Thoracic aorta (tissue), 2 donors: ENCODE measurements around the gene KIZ. TPM values are rescaled to one million over a fixed set of nuclear protein-coding genes. Genes with fewer than 3 reads are reported as not detected.

ENCODE experiments used
- ATAC-seq: fragments of 150-250 bp; one replicate; pipeline ENCODE4 v1.8.0; 2017; ENCODE audit warnings: low read depth; ENCODE audit not compliant: insufficient number of reproducible peaks, low FRiP score
- DNase-seq: peaks from one replicate; pipeline ENCODE4 v3.0.0-alpha.2; 2020; ENCODE audit warnings: low spot score
- H3K27ac ChIP-seq, 2 donors: fragments of 200-600 bp; sonication (generic); 1 replicate in 1 of 2; 2 replicates in 1 of 2; pipeline ENCODE4 v1.5.1; 2016; ENCODE audit warnings: mild to moderate bottlenecking in 2 of 2, moderate library complexity in 2 of 2
- H3K27me3 ChIP-seq: fragments of 200-600 bp; sonication (generic); replicated peaks from 2 replicates; pipeline ENCODE4 v1.6.0; 2016; ENCODE audit warnings: mild to moderate bottlenecking; ENCODE audit not compliant: insufficient read depth
- H3K36me3 ChIP-seq: fragments of 200-600 bp; sonication (generic); one replicate; pipeline ENCODE4 v1.5.1; 2016
- H3K4me1 ChIP-seq, 2 donors: fragments of 200-600 bp; sonication (generic); 1 replicate in 1 of 2; 2 replicates in 1 of 2; pipeline versions ENCODE4 v1.5.1 to v1.6.0; 2016; ENCODE audit warnings: low read depth in 2 of 2, mild to moderate bottlenecking in 1 of 2; ENCODE audit not compliant: control insufficient read depth in 1 of 2
- H3K4me3 ChIP-seq: fragments of 200-600 bp; sonication (generic); 2 replicates; pipeline ENCODE4 v1.5.1; 2016; ENCODE audit warnings: mild to moderate bottlenecking
- H3K9me3 ChIP-seq: fragments of 200-600 bp; sonication (generic); 2 replicates; pipeline ENCODE4 v1.5.1; 2016
- CTCF ChIP-seq: fragments of 200-600 bp; sonication (generic); IDR thresholded peaks from one replicate; pipeline ENCODE4 v1.5.1; 2019; ENCODE audit warnings: antibody characterized with exemption
- total RNA-seq, 2 donors: library from RNA; depleted of rRNA; stranded (reverse); fragments of >200 nt; gene quantifications; one replicate each; pipeline versions ENCODE4 v1.1.0 to v1.2.3, GENCODE V29; 2016

The KIZ gene
- total RNA-seq, 2 donors from 2014 or later: 14.4 to 67.3 TPM

DNA sequence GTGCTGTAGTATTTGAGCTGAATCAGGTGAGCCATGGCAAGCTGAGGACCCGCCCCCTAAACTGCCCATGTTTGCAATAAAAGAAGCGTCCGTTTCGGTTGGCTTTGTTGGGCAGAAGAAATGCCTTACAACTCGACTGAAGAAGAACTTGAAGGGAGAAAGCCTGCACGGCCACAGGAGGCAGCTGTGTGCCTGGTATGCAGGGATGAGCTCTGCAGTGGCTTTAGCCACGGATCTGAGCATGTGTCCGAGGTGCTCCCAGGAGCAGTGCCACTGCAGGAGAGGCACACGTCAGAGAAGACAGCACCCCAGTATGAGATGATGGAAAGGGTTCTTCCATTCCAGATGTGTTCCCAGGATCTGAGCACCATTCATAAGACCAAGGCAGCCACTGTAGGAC is 23.5 kb downstream of the KIZ start:
- Histone ChIP-seq H3K4me1 (no peaks in the 10 kb centered on the region), H3K27ac (no peak overlapping the region), H3K27me3 (no peaks in the 10 kb centered on the region), H3K36me3 (no peaks in the 10 kb centered on the region), H3K9me3 (no peaks in the 10 kb centered on the region), H3K4me3 (no peak overlapping the region)
- no peak for DNase-seq
- no peak for ATAC-seq
- no peak for TF ChIP-seq CTCF

DNA sequence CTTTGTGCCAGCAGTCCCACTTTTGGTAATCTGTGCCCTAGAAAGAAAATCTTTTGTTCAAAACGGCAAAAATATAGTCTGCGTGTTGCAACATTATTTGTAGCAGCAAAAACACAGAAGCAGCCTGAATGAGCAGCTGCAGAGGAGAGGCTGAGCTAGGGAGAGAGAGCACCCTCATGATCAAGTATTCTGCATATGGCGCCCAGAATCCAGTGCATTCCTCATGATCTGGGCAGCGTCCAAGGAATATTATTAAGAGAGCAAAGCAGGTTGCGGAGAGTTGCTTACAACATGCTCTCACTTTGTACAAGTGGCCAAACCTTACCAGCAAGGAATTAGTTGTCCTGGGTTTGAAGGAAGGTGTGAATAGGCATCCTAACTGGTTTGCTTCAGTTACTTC is 25.9 kb downstream of the KIZ start:
- H3K4me1 ChIP-seq: no peaks in the 10 kb centered on the region
- ATAC-seq (no peak), DNase-seq (no peak)
- H3K4me3 ChIP-seq: no peak overlapping the region
- no peaks in the 10 kb centered on the region for H3K27me3 ChIP-seq
- no peak for TF ChIP-seq CTCF
- no peak overlapping the region for H3K27ac ChIP-seq
- H3K36me3 ChIP-seq: no peaks in the 10 kb centered on the region
- H3K9me3 ChIP-seq: no peaks in the 10 kb centered on the region

DNA sequence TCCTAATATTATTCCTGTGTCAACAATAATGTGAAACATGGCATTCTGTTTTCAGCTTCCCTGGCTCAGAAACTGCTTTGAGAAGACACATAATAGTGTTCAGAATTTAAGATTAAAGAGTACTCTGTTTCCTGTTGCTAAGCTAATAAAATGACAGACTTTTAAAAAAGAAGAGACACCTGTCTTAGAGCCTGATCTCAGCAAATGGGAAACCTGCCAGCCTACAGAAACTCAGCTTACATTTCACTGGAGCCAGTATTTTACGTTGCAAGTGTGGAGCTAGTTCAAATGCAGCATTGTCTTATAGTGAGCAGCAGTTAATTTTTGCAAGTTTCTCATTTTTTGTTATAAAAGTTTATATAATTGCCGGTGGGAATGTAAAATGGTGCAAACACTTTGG is 28.8 kb downstream of the KIZ start:
- Histone ChIP-seq H3K36me3 (no peaks in the 10 kb centered on the region), H3K9me3 (no peaks in the 10 kb centered on the region), H3K27ac (no peak overlapping the region), H3K4me1 (no peaks in the 10 kb centered on the region), H3K4me3 (no peak overlapping the region), H3K27me3 (no peaks in the 10 kb centered on the region)
- ATAC-seq: no peak
- no peak for DNase-seq
- no peak for TF ChIP-seq CTCF

GRCh38 chr20:21155268-21155667 is 29.4 kb downstream of the KIZ start:
- H3K9me3 ChIP-seq: no peaks in the 10 kb centered on the region
- ATAC-seq: no peak
- DNase-seq: no peak
- no peak overlapping the region for H3K4me3 ChIP-seq
- H3K36me3 ChIP-seq: peaks cover 3% of the 10 kb centered on the region
- no peak for TF ChIP-seq CTCF
- no peaks in the 10 kb centered on the region for H3K27me3 ChIP-seq
- H3K4me1 ChIP-seq: no peaks in the 10 kb centered on the region
- no peak overlapping the region for H3K27ac ChIP-seq

DNA sequence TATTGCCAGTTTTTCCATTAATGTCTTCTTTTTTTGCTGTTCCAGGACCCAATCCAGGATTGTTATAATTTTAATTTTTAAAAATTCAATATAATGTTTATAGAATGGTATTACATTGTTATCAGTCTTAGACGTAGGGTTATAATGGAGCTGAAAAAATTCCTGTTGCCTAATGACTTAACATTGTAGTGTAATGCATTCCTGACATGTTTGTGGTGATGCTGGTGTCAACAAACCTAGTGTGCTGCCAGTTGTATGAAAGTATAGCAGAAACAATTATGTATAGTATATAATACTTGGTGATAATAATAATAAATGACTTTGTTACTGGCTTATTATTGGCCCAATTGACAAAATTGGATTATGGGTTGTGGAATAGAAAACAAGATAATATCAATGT is 30.4 kb downstream of the KIZ start:
- Histone ChIP-seq H3K27ac (no peak overlapping the region), H3K4me1 (no peaks in the 10 kb centered on the region)

More for the DNA sequence above, 30.4 kb downstream of the KIZ start:
- ATAC-seq (no peak), DNase-seq (no peak)
- Histone ChIP-seq H3K36me3 (peaks cover 4% of the 10 kb centered on the region), H3K4me3 (no peak overlapping the region), H3K27me3 (no peaks in the 10 kb centered on the region), H3K9me3 (no peaks in the 10 kb centered on the region)
- no peak for TF ChIP-seq CTCF
